HG03039 (cell line): ENCODE measurements around the gene C2CD3.

Source experiments
- ATAC-seq: cut with Tn5 transposase; IDR thresholded peaks from one replicate; pipeline ENCODE4 v1.9.1; 2021; ENCODE audit warnings: mild to moderate bottlenecking, moderate library complexity; ENCODE audit not compliant: unreplicated experiment

Gene C2CD3, protein sequence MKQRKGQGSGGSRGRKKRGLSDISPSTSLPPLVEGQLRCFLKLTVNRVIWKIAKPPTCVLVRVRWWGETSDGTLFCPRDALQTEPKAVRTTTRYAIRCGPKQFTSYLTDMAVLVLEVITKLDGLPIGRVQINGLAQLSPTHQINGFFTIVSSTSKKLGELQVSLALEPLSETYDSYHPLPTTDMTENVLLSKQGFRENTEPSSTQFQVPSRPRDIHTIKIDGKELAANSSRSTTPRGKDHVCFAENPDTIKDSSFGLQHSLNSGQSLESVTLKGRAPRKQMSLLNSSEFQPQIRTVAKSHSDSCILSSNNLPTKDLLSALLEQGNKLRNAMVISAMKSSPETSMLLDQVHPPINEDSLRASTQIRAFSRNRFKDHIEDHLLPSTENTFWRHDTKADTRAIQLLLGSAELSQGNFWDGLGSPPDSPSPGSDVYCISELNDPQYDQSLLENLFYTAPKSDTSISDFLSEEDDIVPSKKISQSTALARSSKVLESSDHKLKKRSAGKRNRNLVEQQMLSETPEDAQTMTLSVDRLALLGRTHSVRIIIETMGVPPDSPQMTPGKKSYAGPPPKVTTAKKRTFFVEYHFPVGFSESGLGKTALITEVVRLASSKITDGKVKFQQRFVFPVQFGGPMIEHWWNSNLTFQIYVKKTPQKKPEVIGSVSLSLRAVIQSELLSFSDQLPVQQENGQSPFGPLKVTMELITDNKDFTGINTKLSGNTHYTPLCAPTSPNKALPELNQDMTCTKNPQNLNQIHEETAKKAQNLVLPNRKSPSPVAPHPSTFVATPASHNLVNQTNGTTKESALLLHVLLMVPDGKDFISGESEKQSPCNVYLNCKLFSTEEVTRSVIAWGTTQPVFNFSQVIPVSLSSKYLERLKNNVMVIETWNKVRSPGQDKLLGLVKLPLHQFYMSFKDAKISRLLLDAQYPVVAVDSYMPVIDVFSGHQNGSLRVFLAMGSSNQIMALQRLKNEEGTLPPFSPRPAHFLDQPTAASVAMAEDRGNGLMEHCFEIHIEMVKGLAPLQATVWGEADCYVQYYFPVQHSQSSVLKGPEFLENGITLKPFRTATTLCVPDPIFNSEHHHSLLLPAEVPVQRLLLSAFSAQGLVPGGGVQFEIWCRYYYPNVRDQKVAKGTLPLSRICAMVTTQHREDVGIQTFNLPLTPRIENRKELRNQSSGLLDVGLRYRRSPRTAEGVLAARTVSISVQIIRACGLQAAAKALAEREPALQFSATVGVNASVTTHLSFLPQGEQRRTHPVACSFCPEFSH (N-terminal part only)

DNA sequence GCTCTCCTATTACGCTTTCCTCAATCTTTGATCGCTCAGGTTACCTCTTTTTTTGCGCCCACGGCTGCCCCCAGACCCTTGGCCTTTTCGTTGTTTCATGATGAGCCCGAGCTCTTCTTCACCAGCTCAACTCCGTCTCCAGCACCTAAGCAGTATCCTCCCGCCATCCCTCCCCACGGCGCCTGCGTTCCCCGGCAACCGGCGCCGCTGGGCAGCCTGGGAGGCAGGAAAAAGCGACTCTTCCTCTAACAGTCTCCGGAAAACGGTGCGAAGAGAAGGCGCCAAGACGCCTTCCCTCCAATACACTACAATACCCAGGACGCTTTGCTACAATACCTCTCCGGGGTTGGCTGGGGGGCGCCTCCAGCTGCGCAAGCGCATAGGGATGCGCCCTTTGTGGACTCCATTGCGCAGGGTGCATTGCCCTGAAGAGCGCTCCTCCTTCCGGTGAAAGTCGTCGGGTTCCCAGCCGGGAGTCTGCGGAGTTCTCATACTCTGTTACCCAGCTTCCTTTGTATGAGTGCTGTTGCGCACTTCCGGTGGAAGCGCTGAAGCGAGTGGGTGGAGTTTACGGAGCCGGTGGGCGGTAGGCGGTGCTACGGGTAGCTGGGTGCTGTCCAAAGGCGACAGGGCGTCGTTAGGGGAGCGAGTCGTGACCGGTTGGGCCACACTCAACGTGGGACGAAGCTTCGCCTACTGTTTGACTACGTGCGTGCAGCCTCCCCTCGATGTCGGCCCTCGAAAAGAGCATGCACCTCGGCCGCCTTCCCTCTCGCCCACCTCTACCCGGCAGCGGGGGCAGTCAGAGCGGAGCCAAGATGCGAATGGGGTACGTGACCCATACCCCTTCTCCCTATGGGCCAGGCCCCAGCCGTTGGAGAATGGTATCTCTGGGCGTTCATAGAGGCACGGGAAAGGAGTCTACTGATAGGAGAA, at the start of gene C2CD3, which contains the start of gene PPME1:
Gene C2CD3 (minus strand): TSS at position 309 of the 936 bp plus-strand sequence. CDS start 210 bp downstream, at position 99.
Gene PPME1 (plus strand): TSS at position 596 of the 936 bp plus-strand sequence. CDS start 133 bp downstream, at position 729.
- ATAC-seq: peak; percentile 91

DNA sequence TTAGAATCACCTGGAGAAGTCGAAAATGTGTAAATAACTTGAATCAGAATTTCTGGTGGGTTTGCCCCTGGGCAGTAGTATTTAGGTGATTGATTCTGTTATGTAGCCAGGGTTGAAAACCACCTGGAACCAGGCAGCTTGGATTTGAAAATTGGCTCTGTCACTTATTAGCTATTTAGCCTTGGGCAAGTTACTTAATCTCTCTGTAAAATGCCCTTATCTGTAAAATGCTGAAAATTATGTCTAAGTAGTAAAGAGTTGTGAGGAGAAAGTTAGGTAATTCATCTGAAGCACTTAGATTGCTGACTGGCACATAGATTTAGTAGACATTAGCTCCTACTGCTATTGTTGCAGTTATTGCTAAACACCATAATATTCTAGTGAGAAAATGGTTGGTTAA, 49.6 kb upstream of the C2CD3 start:
- no peak for ATAC-seq

DNA sequence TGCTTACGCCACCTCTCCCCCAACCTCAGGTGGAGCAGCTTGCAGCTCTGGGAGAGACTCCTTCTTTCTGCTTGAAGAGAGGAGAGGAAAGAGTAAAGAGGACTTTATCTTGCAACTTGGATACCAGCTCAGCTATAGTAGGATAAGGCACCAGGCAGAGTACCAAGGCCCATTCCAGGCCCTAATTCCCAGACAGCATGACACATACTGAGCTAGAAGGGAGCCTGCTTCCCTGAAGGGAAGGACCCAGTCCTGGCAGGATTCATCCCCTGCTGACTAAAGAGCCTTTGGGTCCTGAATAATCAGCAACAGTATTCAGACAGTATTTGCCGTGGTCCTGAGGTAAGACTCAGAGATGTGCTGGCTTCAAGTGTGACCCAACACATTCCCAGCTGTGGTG, 41.7 kb upstream of the C2CD3 start:
- no peak for ATAC-seq

DNA sequence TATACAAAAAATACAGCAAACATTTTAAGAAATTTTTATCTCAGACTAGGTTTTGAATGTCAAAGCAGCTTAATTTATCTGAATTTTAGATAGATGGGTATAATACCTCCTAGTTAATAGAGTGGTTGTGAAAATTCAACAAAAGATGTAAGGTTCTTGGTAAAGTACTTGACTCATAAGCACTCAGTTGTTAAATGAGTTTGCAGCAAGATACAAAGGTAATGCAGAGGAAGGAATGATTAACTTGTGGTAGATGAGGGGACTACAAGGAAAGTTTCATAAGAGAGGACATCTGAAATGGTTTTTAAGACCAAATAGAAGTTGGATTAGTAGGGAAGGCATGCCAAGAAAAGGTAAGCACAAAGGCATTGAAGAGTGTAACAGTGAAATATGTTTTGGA, 37.7 kb upstream of the C2CD3 start:
- no peak for ATAC-seq

DNA sequence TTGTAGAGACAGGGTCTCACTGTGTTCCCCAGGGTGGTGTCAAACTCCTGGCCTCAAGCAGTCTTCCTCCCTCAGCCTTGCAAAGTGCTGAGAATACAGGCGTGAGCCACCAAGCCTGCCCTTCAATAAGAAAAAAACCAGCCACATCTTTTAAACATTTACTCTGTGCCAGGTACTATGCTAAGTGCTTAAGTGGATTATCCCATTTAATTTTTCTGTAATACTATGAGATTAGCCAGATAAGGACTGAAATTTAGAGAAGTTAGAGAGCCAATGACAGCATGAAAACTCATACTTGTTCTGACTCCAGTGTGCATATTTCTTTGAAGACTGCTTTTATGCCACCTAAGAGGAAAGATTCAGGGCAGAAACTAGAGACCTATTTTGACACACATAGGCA, 35.9 kb upstream of the C2CD3 start:
- no peak for ATAC-seq

DNA sequence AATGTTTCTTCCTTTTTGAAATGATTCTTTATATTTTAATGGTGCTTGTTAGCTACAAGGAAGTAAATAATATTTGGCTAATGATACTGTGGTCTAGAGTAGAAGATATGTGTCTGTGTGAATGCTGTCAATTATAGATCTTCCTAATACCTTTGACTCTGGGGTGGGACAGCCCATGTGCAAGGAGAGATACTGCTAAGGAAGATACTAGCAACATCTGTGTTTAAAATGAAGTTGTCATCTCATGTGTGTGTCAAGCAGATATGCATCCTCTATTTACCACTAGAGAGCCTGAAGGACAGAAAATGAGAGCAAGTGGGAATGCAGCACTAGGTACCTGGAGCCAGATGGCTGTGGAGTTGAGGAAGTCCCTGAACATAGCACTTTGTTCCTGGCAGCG, 34.4 kb upstream of the C2CD3 start:
- ATAC-seq: no peak

DNA sequence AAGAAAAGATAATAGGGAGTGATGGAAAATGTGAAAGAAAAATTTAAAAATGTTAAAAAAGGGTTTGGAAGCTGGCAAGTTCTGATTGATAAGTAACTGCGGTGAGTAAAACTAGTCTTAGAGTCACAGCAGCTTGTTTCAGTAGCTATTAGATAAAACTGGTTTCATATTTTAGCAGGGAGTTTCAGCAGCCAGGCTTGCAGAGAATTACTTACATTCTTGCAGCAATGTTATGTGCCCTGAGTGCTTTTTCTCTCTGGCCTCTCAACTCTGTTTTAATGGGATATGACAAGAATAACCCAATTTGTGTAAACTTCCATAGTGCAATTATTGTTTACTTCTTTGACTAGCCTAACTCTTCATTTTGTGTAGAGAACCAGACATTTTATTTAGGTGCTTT, 33.9 kb upstream of the C2CD3 start:
- ATAC-seq: no peak

DNA sequence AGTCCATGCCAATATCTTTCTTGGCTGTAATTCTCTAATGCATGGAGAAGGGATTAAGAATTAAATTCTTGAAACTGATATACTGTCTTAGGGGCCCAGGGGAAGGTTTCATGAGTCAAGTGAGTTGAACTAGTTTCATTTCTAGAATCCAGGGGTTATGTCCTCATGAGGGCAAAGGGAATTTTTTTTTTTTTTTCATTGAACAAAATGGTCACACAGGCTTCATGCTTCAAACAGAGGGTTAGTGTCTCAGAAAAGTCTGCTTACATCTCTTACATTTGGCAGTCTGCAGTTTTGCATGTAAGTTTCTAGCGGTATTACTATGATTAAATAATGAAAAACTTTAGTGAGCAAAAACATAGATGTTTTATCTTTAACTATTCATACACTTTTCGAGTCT, 33.2 kb upstream of the C2CD3 start:
- no peak for ATAC-seq

DNA sequence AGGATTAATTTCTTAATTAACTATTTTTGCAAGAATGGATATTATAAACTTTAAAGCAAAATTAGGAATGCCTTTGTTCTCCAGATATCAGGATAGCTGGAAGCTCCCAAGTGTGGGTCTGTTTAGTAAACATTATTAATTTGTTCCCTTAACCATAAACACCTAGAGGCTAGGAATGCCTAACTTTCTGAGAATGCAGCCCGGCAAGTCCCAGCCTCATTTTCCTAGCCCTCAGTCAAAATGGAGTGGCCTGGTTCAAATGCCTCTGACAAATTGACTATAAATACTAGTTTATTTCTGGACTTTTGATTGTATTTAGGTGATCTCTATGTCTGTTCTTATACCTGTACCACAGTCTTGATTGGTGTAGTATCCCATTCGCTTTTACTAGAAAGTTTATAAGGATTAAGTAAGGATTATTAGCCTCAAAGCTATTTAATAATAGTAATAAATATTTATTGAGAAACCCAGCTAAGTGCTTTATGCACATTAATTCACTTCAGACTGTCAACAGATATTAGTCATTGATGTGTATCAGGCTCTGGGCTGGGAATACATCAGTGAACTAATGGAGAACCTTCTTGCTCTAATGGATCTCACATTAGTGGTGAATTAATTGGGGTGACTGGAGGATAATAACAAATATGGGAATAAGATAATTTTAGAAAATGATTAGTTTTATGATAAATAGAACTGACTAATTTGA, 26.1 kb upstream of the C2CD3 start:
- ATAC-seq: no peak

DNA sequence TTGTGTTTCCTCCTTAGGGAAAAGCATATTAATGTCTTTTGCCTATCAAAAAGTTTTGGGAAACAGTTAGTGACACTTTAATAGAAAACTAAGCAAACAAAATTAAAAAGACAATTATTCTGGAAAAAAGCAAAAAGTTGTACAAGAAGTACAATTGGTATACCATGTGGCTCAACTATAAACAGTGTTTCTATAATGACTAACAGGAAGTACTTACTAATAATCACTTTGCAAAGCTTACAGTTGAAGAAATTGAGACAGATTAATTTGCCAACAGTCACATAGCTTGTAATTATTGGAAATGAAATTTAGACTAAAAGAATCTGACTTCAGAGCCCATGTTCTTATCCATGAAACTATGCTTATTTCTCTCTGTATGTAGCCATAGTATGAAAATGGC, 25.0 kb upstream of the C2CD3 start:
- no peak for ATAC-seq

DNA sequence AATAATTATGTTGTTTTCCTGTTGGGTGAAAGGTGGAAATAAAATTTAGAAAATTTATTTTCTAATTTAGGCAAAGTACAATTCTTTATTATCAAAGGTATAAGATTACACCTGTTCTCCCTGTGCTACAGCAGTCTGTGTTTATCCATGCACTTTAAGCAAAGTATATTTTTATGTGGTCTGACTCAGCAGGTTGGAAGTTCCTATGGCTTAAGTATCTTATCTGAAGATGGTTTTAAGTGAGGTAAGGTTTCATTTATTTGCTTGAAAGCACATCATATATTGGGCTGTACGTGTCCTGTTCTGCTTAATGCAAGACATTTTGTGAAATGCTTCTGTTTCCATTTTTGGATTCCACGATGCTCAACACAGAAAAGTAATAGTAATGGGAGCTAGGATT, 14.9 kb upstream of the C2CD3 start:
- no peak for ATAC-seq

DNA sequence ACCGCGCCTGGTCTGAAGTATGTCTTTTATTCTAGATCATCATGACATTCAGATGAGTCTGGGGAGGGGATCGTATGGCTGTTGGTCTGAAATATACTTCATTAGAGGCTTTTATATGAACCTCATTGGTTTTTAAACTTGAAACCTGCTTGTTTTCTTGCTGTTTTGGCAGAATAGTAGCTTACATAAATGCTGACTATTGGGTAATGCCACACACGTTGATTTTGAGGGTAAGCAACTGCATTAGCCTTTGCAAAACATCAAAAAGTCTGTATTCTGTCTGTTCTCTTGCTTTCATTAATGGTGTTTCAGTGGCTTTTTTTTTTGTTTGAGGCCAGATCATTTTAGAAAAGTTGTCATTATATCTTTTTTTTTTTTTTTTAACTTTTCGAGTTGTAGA, 14.5 kb upstream of the C2CD3 start:
- ATAC-seq: no peak

DNA sequence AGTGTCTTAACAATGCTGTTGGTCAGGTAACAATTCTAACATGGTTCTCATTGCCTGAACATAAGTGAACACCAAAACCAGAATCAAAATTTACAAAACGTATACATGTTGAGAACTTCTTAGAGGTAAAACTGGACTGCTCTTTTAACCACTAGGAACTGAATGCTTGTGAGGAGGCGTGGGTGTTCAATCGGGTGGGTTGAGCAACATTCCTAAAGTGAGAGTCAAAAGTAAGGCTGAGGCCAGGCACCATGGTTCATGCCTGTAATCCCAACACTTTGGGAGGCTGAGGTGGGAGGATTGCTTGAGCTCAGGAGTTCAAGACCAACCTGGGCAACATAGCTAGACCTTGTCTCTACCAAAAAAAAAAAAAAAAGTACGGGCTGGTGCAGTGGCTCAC, 11.8 kb upstream of the C2CD3 start:
- no peak for ATAC-seq

DNA sequence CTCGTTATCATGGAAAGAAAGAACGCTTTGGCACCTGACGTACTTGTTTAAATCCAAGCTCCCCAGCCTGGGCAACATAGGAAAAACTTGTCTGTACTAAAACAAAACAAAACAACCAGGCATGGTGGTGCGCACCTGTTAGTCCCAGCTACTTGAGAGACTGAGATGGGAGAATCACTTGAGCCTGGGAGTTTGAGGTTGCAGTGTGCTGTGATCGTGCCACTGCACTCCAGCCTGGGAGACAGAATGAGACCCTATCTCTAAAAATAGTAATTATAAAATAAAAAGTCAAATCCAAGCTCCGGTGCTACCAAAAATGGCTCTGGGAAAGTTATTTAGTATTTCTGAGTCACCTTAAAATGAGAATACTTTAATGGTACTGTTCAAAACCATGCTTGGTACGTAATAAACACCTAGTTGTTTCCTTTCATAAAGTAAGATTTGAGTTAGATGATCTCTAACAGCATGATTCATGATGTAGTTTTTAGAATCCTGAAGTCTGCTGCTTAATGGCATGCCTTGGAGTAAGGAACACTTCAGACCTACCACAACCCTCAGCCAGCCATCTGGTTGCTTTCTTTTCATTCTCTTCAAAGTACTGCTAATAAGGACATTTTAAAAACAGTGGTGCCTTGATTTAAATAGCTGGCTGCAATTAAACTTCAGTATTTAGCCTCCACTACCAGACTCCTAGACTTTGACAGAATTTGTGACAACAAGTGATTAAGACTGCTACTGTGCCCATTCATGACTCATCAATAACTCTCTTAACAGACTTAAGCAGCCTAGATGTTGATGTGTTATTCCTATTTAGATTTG, 8.6 kb upstream of the C2CD3 start:
- ATAC-seq: no peak

DNA sequence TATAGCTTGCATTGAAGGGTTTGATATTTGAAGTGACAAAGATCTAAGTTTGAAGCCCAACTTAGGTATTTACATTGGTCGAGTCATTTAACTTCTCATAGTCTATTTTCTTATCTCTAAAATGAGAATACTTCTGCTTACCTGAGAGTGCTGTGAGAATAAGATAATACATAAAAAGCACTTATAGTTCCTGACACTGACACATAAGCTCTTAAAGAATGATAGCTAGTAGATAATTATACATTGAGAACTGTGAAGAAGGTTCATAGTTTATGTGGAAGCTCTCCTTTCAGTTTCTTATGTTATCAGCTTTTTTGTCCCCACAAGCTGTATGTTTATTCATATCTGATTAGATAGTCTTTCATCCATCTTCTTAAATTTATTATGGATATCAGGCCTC, 5.1 kb upstream of the C2CD3 start:
- no peak for ATAC-seq

DNA sequence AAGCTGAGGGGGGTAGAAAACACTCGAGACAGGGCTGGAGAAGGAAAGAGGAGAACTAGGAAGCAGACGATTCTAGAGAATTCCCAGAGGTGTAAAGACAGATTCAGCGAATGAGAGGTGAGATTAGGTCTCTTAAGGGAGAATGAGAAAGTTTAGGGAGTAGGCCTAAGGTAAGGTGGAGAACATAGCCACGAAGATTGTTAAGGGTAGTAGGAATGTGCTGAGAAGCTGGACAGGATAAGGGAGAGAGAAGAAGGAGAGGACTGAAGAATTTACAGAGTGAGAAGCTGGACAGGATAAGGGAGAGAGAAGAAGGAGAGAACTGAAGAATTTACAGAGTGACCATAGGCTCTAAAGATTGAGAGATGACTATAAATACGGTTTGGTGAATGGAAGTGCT, 1.2 kb upstream of the C2CD3 start:
- ATAC-seq: no peak

DNA sequence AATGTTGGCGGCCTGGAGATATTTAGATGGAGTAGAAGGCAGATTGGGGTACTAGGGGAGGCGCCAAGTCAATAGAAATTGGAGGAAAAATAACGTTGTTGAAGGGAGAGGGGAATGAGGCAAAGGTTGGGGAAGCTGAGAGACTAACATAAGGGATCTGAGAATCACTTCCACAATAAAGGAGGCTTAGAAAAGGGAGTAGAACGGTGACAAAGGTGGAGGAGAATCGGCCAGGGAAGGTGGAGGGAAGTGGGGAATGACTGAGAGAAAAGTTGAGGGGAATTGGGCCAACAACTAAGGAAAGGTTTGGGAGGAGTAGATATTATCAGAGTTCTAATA, 797 bp upstream of the C2CD3 start:
- ATAC-seq: no peak

DNA sequence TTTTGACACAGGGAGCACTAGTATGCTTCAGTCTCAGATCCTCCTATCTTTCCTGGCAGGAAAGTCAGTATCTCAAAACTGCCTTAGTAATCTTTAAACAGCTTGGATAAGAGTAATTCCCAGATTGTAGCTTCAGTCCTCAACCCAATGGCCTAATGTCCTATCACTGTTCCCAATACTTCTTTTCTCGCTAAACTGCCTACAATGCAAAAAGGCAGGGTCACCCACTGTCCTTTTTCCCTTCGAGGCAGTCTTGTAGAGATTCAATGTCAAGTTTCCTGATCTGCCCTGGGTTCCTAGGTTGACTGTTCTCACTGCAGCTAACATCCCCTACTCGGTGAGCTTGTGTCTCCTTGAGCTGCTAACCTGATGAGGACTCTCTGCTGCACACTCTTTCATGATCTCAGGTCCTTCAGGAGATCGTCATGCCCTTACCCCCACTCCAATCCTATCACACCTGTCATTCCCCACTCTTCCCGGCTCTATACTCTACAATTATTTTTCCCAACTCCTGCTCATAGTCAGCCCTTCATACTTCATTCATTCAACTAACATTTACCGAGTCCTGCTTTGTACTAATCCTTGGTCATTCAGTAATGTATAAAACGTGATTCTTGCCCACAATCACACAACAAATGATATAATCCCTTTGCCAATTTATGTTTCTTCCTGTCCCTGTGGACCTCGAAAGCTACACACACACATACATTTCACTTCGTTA, 904 bp downstream of the C2CD3 start:
- no peak for ATAC-seq
